Endothelial cell of umbilical vein (primary cell): Measurements from ENCODE around the gene TGFBR2. TPM values are rescaled to one million over a fixed set of nuclear protein-coding genes. Genes with fewer than 3 reads are reported as not detected.
"Not testable (repeated sequence)": the region's sequence is repeated elsewhere in the genome, so short reads cannot be mapped to it uniquely, and the experiment has no call there.

Source experiments
- BruUV-seq: library from RNA; stranded (reverse); fragments of 400-500 nt; replicated peaks from 2 replicates; lab custom pipeline; 2021; lab: Mats Ljungman, UMichigan
- CTCF ChIA-PET: fragments of 300-600, 350-600 bp; sonication (Branson Sonifier 250); formaldehyde crosslinking; loops from one replicate; lab custom pipeline; 2021; ENCODE audit warnings: antibody characterized with exemption, inconsistent platforms; lab: Charles Lee
- POLR2A ChIA-PET: fragments of 300-600, 350-600 bp; sonication (Branson Sonifier 250); formaldehyde crosslinking; loops from one replicate; lab custom pipeline; 2021; ENCODE audit warnings: antibody characterized with exemption, inconsistent platforms; lab: Charles Lee
- DNase-seq: peaks from one replicate; pipeline ENCODE4 v3.0.0-alpha.2; 2011; ENCODE audit warnings: low read depth, low spot score
- FAIRE-seq: peaks from 2 replicates; lab custom pipeline; 2011; peaks lifted over from hg19 to GRCh38; lab: Jason Lieb, UNC
- H2AFZ ChIP-seq: 2 replicates; pipeline ENCODE4 v1.6.0; 2012; ENCODE audit warnings: low read depth, low read length, control low read depth, inconsistent platforms
- H3K27ac ChIP-seq: 2 replicates; pipeline ENCODE4 v1.5.1; 2011; ENCODE audit warnings: low read depth, mild to moderate bottlenecking, control low read depth, low read length, moderate library complexity; ENCODE audit not compliant: insufficient read depth
- H3K27me3 ChIP-seq, 2 experiments: 2 replicates each; pipeline versions ENCODE4 v1.6.0 to v1.6.1; 2011; ENCODE audit warnings: low read length in 2 of 2, mixed read lengths in 1 of 2; ENCODE audit not compliant: control insufficient read depth in 2 of 2, insufficient read depth in 2 of 2
- H3K36me3 ChIP-seq, 2 experiments: 2 replicates in 1 of 2; 3 replicates in 1 of 2; pipeline ENCODE4 v1.5.1; 2011; ENCODE audit warnings: low read length in 2 of 2, mild to moderate bottlenecking in 1 of 2, moderate library complexity in 1 of 2; ENCODE audit not compliant: control insufficient read depth in 2 of 2, insufficient read depth in 2 of 2; ENCODE audit errors: extremely low read depth in 1 of 2
- H3K4me1 ChIP-seq: 3 replicates; pipeline ENCODE4 v1.5.1; 2011; ENCODE audit warnings: mild to moderate bottlenecking, low read length; ENCODE audit not compliant: control insufficient read depth, insufficient read depth; ENCODE audit errors: extremely low read depth
- H3K4me2 ChIP-seq: 2 replicates; pipeline ENCODE4 v1.6.1; 2011; ENCODE audit warnings: low read length, control low read depth, mixed read lengths; ENCODE audit not compliant: insufficient read depth
- H3K4me3 ChIP-seq, 3 experiments: fragments of 200-600 bp in 1 of 3; sonication (generic), shearing (Covaris generic) in 1 of 3; replicated peaks in 1 of 3; 2 replicates each; pipeline ENCODE4 v1.5.1; 2011 to 2016; ENCODE audit warnings: control low read depth in 3 of 3, low read length in 3 of 3, mild to moderate bottlenecking in 2 of 3, inconsistent platforms in 1 of 3, low read depth in 1 of 3, moderate library complexity in 1 of 3; ENCODE audit not compliant: insufficient read depth in 1 of 3
- H3K79me2 ChIP-seq: 2 replicates; pipeline ENCODE4 v1.6.0; 2012; ENCODE audit warnings: low read length, inconsistent platforms; ENCODE audit not compliant: control insufficient read depth, insufficient read depth
- H3K9ac ChIP-seq: replicated peaks from 2 replicates; pipeline ENCODE3; 2011; ENCODE audit warnings: low read length, control low read depth; ENCODE audit not compliant: insufficient read depth; ENCODE audit errors: extremely low read depth
- H3K9me1 ChIP-seq: replicated peaks from 3 replicates; pipeline ENCODE4 v1.6.0; 2011; ENCODE audit warnings: mild to moderate bottlenecking, low read length; ENCODE audit not compliant: control insufficient read depth, insufficient read depth; ENCODE audit errors: extremely low read depth
- H3K9me3 ChIP-seq: replicated peaks from 2 replicates; pipeline ENCODE4 v1.5.1; 2012; ENCODE audit warnings: low read length, inconsistent platforms; ENCODE audit not compliant: control insufficient read depth, insufficient read depth
- H4K20me1 ChIP-seq: replicated peaks from 2 replicates; pipeline ENCODE3; 2011; ENCODE audit warnings: mild to moderate bottlenecking, low read length; ENCODE audit not compliant: control insufficient read depth, insufficient read depth; ENCODE audit errors: extremely low read depth
- CTCF ChIP-seq, 2 donors: IDR thresholded peaks; 1 replicate in 1 of 2; 2 replicates in 1 of 2; pipeline ENCODE4 v1.5.1; 2011; ENCODE audit warnings: low read length in 2 of 2, mild to moderate bottlenecking in 2 of 2, moderate library complexity in 2 of 2, control low read depth in 1 of 2, inconsistent platforms in 1 of 2, low read depth in 1 of 2; ENCODE audit not compliant: insufficient read depth in 1 of 2; ENCODE audit errors: extremely low read depth in 1 of 2
- EZH2 ChIP-seq: IDR thresholded peaks from 2 replicates; pipeline ENCODE4 v1.6.1; 2012; ENCODE audit warnings: borderline replicate concordance, low read depth, mild to moderate bottlenecking, moderate library complexity, low read length, inconsistent platforms; ENCODE audit not compliant: severe bottlenecking
- FOS ChIP-seq: IDR thresholded peaks from 2 replicates; pipeline ENCODE4 v1.6.1; 2011; ENCODE audit warnings: mild to moderate bottlenecking, low read length, moderate library complexity, borderline replicate concordance; ENCODE audit not compliant: insufficient read depth
- GATA2 ChIP-seq: IDR thresholded peaks from 2 replicates; pipeline ENCODE4 v1.7.0; 2011; ENCODE audit warnings: low read depth, mild to moderate bottlenecking, moderate library complexity, mixed read lengths, low read length; ENCODE audit not compliant: insufficient read length, insufficient read depth
- JUN ChIP-seq: IDR thresholded peaks from 2 replicates; pipeline ENCODE4 v1.6.1; 2011; ENCODE audit warnings: borderline replicate concordance, low read depth; ENCODE audit not compliant: insufficient read length, insufficient read depth
- MAX ChIP-seq: IDR thresholded peaks from 2 replicates; pipeline ENCODE4 v1.6.1; 2011; ENCODE audit not compliant: insufficient read depth, insufficient read length
- MYC ChIP-seq: IDR thresholded peaks from one replicate; pipeline ENCODE4 v1.6.1; 2011; ENCODE audit warnings: mild to moderate bottlenecking, low read depth, low read length
- POLR2A ChIP-seq: IDR thresholded peaks from 2 replicates; pipeline ENCODE4 v1.6.1; 2012; ENCODE audit warnings: low read depth, mild to moderate bottlenecking, control low read depth, low read length
- POLR2AphosphoS5 ChIP-seq: IDR thresholded peaks from 2 replicates; pipeline ENCODE4 v1.6.1; 2012; ENCODE audit warnings: low read depth, mild to moderate bottlenecking, control low read depth, low read length, moderate library complexity; ENCODE audit not compliant: insufficient read depth
- dilution Hi-C: fragments of 300-500 bp; cut with MboI; formaldehyde crosslinking; loops from one replicate; pipeline ENCODE4 v1.15.0; 2019; ENCODE audit warnings: low sequenced_read_pairs; ENCODE audit not compliant: extremely low pct_ligation_motif_present
- intact Hi-C: fragments of 100-400 bp; cut with micrococcal nuclease; formaldehyde crosslinking; loops from one replicate; pipeline ENCODE4 v1.10.0; 2022
- polyA plus RNA-seq, 4 experiments: library from polyadenylated mRNA; depleted of rRNA in 3 of 4; stranded (reverse) in 3 of 4; unstranded in 1 of 4; fragments of >200 nt; gene quantifications; 2 replicates each; pipeline versions ENCODE4 v1.2.1 to v1.2.3, GENCODE V29; 2011 to 2012; ENCODE audit warnings: missing spikeins in 1 of 4
- total RNA-seq: library from RNA; stranded (reverse); gene quantifications from 2 replicates; pipeline ENCODE4 v1.2.3, GENCODE V29; 2021

TGFBR2 gene
- total and polyA plus RNA-seq, 2 donors (not counting 3 experiments of a cell fraction or from before 2014, with no cell fraction given) = 227 to 250 TPM

- no peak overlapping the region for H3K27ac ChIP-seq
- H3K27me3 ChIP-seq = no peaks in the 10 kb centered on the region
- intact Hi-C loops (loop anchor here (2.0 kb wide), 1 partner anchor 57 kb away; no protein-coding TSS in a partner anchor), dilution Hi-C loops (loop anchor here (25.0 kb wide), 1 partner anchor 286 kb away; no protein-coding TSS in a partner anchor)
- no peaks in the 10 kb centered on the region for H3K9me1 ChIP-seq
- H3K79me2 ChIP-seq = peaks cover 98% of the 10 kb centered on the region
- TF ChIP-seq POLR2AphosphoS5 (no peak), FOS (no peak), EZH2 (no peak), POLR2A (no peak), GATA2 (no peak), JUN (no peak), MYC (no peak), MAX (no peak), CTCF (IDR thresholded peaks at IDR 0.05; ENCODE audit: extremely low read depth in 1 of 2, insufficient read depth in 1 of 2, low read depth in 1 of 2, low read length in 2 of 2) (no peak)
- no TSS peak for BruUV-seq
- H3K4me1 ChIP-seq = peaks cover 83% of the 10 kb centered on the region
- peaks cover 11 to 12% of the 10 kb centered on the region in 2 experiments for H3K36me3 ChIP-seq
- FAIRE-seq (no peak), DNase-seq (no peak)
- CTCF ChIA-PET = interaction anchor here (1.2 to 1.5 kb wide), 4 partner anchors 35 to 580 kb away, joined by 3 to 4 read pairs (median 4); no protein-coding TSS in a partner anchor
- H4K20me1 ChIP-seq = peaks cover 11% of the 10 kb centered on the region
- POLR2A ChIA-PET = interaction anchor here (0.7 kb wide), 3 partner anchors 12 to 276 kb away, joined by 3 to 11 read pairs (median 9); no protein-coding TSS in a partner anchor
- H3K4me2 ChIP-seq = no peak overlapping the region
- no peaks in the 10 kb centered on the region for H3K9me3 ChIP-seq
- H3K4me3 ChIP-seq = no peak overlapping the region
- H3K9ac ChIP-seq = no peak overlapping the region
- no peak overlapping the region for H2AFZ ChIP-seq
Observed at GRCh38 chr3:30623351-30623750, 16.9 kb downstream of the TGFBR2 start.

- H3K9ac ChIP-seq, H4K20me1 ChIP-seq, FAIRE-seq, BruUV-seq, H3K27ac ChIP-seq, H3K9me3 ChIP-seq, intact Hi-C loops, DNase-seq, H3K9me1 ChIP-seq, H3K4me3 ChIP-seq, H3K27me3 ChIP-seq, H2AFZ ChIP-seq, H3K4me2 ChIP-seq: not testable (repeated sequence)
- dilution Hi-C loops = loop anchor here (25.0 kb wide), 1 partner anchor 287 kb away; no protein-coding TSS in a partner anchor
- ChIA-PET POLR2A (interaction anchor here (1.4 kb wide), 1 partner anchor 8 kb away, joined by 3 read pairs; no protein-coding TSS in a partner anchor), CTCF (interaction anchor here (1.0 to 1.7 kb wide), 5 partner anchors 9 to 425 kb away, joined by 3 to 6 read pairs (median 4); partner anchors contain the start of gene TGFBR2)
- H3K36me3 ChIP-seq = peaks cover 10 to 11% of the 10 kb centered on the region in 2 experiments
- H3K4me1 ChIP-seq = peaks cover 84% of the 10 kb centered on the region
- H3K79me2 ChIP-seq = peaks cover 98% of the 10 kb centered on the region
Observed at GRCh38 chr3:30624480-30624879, 18.1 kb downstream of the TGFBR2 start.
